PC-3 (cell line): ENCODE results near the gene STH.

Experiments
- EZH2 ChIP-seq: fragments of 300-600 bp; sonication (generic); IDR thresholded peaks from one replicate; pipeline ENCODE4 v1.6.1; 2017; ENCODE audit warnings: antibody characterized with exemption, mild to moderate bottlenecking, low read length; ENCODE audit not compliant: unreplicated experiment
- EZH2phosphoT487 ChIP-seq: fragments of 300-600 bp; sonication (generic); IDR thresholded peaks from 2 replicates; pipeline ENCODE4 v1.6.1; 2018; ENCODE audit warnings: mild to moderate bottlenecking, antibody characterized with exemption, low read length, borderline replicate concordance
- TF ChIP-seq, protein P1 (sequence below): fragments of 300-600 bp; sonication (generic); conservative IDR thresholded peaks from 2 replicates; pipeline ENCODE4 v1.5.1; 2017; ENCODE audit warnings: antibody characterized with exemption, low read depth, mild to moderate bottlenecking, low read length

GRCh38 chr17:46024590-46024989 lies 25.5 kb downstream of the STH start:
- TF ChIP-seq, protein P1, sequence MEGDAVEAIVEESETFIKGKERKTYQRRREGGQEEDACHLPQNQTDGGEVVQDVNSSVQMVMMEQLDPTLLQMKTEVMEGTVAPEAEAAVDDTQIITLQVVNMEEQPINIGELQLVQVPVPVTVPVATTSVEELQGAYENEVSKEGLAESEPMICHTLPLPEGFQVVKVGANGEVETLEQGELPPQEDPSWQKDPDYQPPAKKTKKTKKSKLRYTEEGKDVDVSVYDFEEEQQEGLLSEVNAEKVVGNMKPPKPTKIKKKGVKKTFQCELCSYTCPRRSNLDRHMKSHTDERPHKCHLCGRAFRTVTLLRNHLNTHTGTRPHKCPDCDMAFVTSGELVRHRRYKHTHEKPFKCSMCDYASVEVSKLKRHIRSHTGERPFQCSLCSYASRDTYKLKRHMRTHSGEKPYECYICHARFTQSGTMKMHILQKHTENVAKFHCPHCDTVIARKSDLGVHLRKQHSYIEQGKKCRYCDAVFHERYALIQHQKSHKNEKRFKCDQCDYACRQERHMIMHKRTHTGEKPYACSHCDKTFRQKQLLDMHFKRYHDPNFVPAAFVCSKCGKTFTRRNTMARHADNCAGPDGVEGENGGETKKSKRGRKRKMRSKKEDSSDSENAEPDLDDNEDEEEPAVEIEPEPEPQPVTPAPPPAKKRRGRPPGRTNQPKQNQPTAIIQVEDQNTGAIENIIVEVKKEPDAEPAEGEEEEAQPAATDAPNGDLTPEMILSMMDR, result no peak
- TF ChIP-seq EZH2 (no peak), EZH2phosphoT487 (no peak)
